GM12872 (cell line): ENCODE measurements around the gene AMER3.

Experiments used
- TF ChIP-seq, protein P1 (sequence below): IDR thresholded peaks from 3 replicates; pipeline ENCODE4 v1.5.1; 2011; ENCODE audit warnings: low read depth, mild to moderate bottlenecking, low read length, moderate library complexity; ENCODE audit not compliant: insufficient read depth

AMER3 gene, protein sequence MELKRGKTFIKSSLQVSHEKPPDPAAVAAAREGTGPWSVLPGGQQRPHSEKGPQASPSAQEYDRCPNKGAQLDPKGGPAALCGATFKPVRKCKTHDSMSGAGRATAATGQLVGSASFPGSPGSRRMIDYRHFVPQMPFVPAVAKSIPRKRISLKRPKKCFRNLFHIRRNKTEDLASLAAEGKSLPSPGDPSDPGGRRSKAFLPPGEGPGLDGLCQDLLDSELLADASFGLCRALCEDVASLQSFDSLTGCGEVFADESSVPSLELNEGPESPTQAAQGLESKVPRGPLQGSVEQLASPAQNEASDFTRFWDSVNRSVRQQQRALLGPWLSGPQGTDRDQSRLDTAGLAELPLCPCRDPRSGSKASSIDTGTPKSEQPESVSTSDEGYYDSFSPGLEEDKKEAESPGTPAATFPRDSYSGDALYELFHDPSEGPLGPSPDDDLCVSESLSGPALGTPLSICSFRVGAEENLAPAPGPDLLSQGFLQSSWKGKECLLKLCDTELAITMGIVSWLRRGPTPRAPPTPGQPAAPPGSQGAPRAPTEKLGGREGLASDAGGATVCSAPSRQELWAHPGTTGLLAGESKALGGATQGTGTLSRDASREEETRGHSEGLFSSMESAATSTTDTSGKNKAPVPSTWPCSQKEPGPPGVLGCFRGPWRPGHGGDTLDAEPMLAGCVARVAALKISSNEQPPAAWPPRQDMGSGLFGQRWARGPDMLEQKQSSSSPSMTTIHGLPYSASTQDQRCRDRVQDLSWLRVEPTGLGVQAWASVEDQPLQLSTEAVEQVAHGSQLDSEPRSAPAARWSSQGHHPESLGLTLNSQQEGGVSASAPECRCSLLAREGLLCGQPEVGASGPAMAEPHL

GRCh38 chr2:130755256-130756052 is at the start of gene AMER3:
TSS of gene AMER3 (plus strand) at chr2:130755540. CDS start at chr2:130762073, 6,533 bp downstream.
- TF ChIP-seq, protein P1, sequence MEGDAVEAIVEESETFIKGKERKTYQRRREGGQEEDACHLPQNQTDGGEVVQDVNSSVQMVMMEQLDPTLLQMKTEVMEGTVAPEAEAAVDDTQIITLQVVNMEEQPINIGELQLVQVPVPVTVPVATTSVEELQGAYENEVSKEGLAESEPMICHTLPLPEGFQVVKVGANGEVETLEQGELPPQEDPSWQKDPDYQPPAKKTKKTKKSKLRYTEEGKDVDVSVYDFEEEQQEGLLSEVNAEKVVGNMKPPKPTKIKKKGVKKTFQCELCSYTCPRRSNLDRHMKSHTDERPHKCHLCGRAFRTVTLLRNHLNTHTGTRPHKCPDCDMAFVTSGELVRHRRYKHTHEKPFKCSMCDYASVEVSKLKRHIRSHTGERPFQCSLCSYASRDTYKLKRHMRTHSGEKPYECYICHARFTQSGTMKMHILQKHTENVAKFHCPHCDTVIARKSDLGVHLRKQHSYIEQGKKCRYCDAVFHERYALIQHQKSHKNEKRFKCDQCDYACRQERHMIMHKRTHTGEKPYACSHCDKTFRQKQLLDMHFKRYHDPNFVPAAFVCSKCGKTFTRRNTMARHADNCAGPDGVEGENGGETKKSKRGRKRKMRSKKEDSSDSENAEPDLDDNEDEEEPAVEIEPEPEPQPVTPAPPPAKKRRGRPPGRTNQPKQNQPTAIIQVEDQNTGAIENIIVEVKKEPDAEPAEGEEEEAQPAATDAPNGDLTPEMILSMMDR: no peak

DNA sequence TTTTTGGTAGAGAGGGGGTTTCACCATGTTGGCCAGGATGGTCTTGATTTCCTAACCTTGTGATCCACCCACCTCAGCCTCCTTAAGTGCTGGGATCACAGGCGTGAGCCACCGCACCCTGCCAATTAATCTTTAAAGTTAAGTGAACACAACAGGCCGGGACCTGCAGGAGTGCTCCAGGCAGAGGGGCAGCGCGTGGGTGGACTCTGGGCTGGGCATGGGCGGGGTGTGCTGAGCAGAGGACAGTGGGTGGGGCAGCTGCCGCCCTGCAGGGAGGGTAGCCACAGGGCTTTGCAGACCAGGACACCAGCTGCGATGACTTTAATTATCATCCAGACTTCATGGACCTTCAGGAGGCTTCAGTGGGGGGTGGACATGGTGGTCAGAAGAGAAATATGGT is 35.3 kb upstream of the AMER3 start:
- TF ChIP-seq, protein P1: no peak

- TF ChIP-seq, protein P1: no peak
These were observed 34.8 kb upstream of the AMER3 start for GRCh38 chr2:130720528-130720927.

- TF ChIP-seq, protein P1: no peak
These were observed 30.9 kb upstream of the AMER3 start for GRCh38 chr2:130724455-130724854.

- TF ChIP-seq, protein P1: no peak
These were observed 28.6 kb upstream of the AMER3 start for GRCh38 chr2:130726614-130727180.

GRCh38 chr2:130727286-130727924 is 27.9 kb upstream of the AMER3 start:
- TF ChIP-seq, protein P1: no peak
